DMS 273 treated with DMSO at 0.1 percent for 48 hours (cell line): Measurements from ENCODE around the gene UPK3B.
"Not testable (repeated sequence)": the region's sequence is repeated elsewhere in the genome, so short reads cannot be mapped to it uniquely, and the experiment has no call there.

ENCODE experiments used
- DNase-seq: peaks from one replicate; lab custom pipeline; 2025; lab: John Stamatoyannopoulos, UW

The UPK3B gene

DNA sequence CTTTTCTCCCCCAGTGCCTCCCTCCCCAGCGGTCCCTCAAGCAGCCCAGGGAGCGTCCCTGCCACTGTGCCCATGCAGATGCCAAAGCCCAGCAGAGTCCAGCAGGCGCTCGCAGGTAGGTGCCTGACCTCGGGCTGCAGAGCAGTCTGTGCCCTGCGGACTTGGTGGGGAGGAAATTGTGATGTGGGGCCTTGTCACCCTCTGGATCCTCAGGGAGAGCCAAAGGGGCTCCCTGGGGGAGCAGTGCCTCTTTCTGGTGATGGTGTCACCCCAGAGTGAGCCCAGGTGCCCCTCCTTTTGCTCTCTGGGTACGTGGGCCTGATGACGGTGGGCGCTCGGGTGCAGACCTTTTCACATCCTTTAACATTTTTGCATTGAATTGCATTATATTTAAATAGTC lies 18.2 kb upstream of the UPK3B start:
- DNase-seq = not testable (repeated sequence)

DNA sequence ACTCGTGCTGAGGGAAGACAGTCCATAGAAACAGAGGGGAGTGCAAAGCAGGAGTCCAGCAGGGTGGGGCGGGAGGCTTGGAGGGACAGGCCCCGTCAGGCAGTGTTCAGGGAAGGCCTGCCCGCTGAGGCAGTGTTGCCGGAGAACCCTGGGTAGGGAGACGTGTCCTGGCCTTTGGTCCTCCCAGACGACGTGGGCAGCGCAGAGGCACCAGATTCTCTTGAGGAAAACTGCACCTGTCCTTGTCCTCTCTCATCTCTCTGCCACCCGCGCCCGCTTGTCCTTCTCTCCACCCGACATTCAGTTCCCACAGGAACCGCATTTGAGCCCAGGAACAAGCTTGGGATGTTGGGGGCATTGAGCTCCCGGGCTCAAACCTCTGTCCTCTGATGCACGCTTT lies 14.6 kb upstream of the UPK3B start:
- not testable (repeated sequence) for DNase-seq

DNA sequence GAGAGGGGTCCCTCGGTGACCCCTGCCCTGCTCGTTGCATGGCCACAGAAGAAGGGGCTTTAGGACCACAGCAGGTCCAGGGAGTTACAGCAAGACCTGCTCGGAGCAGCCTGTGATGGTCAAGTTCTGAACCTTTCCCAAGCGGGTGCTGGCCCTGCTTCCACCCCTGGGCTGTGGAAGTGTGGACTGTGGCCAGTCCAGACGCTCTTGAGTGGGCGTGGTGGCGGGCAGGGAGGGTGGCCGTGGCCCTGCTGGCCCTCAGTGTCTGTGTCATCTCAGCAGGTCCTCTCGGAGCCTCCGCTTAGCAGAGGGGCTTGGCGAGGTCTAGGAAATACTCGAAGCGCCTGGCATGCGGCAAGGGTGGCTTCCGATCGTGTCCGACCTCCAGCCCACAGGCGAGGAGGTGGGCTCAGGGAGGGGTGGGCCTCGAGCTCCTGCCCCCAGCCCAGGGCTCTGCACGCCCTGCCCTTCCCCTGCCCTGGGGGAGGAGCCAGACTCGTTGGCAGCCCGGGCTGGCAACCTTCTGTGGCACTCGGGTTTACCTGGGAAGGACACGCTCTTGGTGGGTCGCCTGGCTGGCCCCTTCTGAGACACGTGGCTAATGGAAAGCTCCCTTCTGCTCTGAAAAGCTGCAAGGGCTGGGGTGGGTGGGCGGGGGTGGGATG lies 12.3 kb upstream of the UPK3B start:
- not testable (repeated sequence) for DNase-seq

DNA sequence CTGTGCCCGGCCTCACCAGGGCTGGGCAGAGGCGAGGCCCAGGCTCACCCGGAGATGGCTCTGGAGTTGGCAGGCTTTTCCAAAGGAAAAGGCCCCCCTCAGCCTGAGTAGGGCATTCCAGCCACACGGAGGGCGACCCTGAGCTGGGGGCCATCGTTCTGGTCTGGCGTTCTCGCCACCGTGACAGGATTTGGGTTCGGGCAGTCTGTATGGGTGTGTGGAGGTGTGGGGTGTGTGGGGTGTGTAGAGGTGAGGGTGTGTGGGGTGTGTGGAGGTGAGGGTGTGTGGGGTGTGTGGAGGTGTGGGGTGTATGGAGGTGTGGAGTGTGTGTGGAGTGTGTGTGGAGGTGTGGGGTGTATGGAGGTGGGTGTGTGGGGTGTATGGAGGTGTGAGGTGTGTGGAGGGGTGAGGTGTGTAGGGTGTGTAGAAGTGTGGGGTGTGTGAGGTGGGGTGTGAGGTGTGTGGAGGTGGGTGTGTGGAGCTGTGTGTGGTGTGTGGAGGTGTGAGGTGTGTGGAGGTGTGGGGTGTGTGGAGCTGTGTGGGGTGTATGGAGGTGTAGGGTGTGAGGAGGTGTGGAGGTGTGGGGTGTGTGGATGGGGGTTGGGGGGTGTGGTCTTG lies 11.7 kb upstream of the UPK3B start:
- not testable (repeated sequence) for DNase-seq

DNA sequence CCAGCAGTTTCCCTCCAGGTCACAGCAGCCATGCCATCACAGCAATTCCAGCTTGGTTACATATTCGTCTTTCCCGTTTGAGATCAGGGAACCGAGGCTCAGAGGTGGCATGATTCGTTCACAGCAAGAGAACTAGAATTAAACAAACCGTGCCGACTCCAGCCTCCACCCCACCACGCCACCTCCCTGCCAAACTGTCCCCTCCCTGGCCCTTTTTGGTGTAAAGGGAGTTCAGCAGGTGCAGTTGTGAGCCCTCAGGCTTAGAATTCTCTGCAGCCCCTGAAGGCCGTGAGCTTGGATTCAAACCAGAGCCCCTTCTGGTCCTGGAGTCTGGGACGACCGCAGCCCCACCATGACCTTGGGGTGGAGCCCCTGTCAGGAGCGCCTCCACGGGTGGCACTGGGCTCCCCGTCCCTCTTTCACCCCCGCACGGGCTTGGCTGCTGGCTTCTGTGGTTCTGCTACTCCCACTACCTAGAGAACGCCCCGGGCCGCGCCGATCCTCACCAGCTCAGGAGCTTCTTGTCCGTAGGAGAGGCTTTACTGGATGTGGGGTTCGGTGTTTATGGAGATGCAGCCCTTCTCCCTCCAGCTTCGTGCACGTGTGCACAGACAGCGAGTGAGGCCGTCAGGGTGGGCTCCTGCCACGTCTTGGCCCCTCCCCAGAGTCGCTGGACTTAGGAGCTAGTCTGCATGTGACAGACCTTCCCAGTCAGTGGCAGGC lies 11.0 kb upstream of the UPK3B start:
- not testable (repeated sequence) for DNase-seq

DNA sequence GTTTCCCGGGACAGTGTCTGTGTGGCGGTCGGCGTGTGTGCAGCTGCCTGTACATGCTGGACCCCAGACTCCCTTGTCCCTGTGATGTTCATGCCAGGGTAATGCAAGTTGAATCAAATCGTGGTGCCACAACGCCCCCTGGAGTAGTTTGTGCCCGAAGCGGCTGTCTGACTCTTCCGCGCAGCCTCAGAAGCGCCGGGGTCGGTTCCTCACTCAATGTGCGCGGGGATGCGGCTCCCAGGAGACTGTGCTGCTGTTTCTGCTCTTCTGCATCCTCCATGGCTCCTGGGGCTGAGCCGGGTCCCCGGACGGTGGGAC lies 10.5 kb upstream of the UPK3B start:
- DNase-seq = not testable (repeated sequence)

DNA sequence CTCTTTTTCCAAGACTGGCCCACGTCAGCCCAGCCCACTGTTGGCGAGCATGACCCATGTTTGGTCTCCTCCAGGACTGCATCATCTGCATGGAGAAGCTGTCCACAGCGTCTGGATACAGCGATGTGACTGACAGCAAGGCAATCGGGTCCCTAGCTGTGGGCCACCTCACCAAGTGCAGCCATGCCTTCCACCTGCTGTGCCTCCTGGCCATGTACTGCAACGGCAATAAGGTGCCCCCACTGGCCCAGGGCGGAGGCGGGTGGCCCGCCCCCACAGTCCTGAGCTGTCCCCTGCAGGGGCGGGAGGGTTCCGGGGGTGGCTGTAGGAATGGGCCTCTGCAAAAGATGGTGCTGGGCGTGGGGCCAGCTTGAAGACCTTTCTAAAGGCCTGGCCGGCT lies 8.1 kb upstream of the UPK3B start:
- not testable (repeated sequence) for DNase-seq

DNA sequence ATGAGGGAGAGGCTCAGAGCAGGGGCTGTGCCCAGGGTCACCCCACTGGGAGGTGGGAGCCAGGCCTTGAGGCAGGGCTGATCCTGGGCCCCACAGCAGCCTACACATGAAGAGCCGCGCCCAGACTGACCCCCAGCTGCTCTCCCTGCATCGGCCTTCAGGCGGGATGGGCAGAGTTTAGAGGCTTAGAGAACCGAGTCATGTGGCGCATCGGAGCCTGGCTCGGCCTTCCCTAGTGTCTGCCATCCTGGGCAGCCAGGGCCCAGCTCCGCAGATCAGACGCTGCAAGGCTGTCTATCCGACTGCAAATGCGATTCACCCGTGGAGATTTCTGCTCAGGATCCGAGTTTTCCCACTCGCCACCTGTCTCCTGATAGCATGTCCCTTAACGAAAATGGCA lies 7.5 kb upstream of the UPK3B start:
- DNase-seq = not testable (repeated sequence)

DNA sequence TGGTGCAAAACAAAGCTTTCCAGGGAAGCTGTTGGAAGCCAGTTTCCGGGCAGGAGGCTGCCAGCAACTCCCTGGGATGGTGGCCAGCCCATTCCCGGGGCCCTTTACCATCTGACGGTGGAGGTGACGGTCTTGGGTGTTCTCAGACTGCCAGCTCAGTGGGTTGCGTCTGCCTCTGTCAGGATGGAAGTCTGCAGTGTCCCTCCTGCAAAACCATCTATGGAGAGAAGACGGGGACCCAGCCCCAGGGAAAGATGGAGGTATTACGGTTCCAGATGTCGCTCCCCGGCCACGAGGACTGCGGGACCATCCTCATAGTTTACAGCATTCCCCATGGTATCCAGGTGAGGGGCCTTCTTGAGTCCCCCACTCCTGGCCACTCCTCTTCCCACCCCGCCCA lies 7.1 kb upstream of the UPK3B start:
- not testable (repeated sequence) for DNase-seq

DNA sequence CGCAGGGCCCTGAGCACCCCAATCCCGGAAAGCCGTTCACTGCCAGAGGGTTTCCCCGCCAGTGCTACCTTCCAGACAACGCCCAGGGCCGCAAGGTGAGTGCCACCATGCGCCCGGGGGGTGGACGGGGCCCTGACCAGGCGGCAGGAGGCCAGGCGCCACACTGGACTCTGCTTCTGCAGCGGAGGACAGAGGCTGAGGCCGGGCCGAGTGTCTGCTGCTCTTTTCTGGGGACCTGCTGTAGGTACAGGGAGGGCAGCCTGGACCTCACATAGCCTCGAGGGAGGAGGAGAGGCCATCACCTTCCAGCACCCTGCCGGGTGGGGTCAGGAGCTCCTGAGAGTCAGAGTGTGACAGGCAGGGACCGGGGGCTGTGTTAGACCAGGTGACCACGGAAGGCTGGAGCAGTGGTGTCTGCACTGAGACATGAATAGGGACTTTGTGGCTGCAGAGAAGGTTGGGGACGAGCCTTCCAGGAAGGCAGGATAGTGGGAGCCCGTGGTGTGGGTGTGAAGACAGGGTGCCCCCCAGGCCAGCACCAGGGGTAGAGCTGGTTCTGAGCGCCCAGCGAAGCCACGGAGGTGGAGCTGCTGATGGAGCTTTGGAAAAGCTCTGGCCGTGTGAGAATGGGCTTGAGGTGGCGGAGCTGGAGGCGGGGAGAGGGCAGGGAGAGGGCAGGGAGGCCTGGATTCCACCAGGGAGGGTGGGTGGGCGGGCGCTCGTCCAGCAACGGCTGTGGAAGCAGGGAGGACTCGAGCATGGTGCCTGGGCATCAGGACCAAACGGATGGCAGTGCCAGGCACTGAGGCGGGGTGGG lies 5.8 kb upstream of the UPK3B start:
- not testable (repeated sequence) for DNase-seq

DNA sequence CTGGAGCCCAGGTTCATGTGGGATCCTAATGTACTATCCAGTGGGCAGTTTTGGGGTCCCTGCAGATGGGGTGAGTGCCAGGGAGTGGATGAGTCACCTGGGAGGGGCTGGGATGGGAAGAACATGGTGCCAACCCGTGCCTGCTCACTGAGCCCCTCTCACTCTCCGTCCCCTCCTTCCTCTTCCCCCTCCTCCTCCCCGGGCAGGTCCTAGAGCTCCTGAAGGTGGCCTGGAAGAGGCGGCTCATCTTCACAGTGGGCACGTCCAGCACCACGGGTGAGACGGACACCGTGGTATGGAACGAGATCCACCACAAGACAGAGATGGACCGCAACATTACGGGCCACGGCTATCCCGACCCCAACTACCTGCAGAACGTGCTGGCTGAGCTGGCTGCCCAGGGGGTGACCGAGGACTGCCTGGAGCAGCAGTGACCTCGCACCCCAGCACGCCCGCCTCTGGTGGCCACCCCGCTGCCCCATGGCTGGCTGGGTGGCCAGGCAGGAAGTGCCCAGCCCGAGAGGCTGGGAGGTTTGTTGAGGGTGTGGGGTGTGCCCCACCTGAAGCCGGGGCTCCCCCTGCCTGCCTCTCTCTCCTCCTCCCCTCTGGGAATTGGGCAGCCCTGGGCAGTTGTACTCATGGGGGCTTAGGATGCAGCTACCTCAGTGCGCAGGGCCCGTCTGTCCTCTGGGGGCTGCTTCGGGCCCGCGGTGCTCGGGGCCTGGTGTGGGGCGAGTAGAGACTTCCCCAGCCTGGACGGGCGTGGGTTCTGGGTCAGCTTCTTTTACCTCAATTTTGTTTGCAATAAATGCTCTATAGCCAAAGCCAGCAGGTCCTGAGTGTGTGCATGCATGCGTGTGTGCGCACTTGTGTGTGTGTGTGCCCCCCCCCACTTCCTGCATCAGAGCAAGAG lies 4.9 kb upstream of the UPK3B start:
- no peak for DNase-seq

DNA sequence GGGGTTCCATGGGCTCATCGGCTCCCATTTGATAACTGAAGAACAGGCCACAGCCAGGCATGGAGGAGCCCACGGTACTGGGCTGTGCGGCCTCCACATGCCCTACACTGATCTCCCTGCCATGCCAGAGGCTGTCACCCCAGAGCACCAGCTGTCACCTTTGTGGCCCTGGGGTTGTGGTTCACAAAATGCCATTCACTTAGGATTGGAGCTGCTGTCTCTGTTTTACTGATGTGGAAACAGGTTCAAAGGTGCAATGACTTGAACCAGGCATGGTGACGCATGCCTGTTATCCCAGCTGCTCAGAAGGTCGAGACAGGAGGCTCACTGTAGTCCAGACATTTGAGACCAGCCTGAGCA lies 4.3 kb upstream of the UPK3B start:
- no peak for DNase-seq

DNA sequence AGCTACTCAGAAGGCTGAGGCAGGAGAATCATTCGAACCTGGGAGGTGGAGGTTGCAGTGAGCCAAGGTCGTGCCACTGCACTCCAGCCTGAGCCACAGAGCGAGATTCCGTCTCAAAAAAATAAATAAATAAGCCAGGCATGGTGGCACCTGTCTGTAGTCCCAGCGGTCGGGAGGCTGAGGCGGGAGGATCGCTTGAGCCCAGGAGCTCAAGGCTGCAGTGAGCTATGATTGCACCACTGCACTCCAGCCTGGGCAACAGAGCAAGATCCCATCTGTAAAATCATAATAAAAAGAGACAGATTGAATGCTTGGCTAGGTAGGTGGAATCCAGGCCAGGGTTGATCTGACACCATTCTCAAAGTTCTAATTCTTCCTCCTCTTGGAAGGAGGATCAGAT lies 3.7 kb upstream of the UPK3B start:
- DNase-seq = not testable (repeated sequence)

DNA sequence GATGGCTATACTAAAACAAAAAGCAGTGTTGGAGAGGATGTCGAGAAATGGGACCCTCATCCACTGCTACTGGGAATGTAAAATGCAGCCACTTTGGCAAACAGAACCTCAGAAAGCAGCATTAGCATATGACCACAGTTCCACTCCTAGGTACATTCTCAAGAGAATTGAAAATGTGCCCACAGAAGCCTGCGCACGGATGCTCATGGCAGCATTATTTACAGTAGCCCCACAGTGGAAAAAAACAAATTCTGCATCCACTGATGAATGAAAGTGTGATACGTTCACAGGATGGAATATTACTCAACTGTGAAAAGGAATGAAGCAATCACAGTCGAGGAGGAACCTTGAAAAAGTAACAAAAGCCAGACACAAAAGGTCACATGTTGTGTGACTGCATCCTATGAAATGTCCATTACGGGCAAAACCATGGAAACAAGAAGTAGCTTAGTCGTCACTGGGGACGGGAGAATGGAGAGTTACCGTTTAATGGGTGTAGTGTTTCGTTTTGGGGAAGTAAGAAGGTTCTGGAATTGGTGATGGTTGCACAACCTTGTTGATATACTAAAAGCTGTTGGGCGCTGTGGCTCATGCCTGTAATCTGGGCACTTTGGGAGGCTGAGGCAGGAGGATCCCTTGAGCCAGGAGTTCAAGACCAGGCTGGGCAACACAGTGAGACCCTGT lies 2.5 kb upstream of the UPK3B start:
- no peak for DNase-seq

DNA sequence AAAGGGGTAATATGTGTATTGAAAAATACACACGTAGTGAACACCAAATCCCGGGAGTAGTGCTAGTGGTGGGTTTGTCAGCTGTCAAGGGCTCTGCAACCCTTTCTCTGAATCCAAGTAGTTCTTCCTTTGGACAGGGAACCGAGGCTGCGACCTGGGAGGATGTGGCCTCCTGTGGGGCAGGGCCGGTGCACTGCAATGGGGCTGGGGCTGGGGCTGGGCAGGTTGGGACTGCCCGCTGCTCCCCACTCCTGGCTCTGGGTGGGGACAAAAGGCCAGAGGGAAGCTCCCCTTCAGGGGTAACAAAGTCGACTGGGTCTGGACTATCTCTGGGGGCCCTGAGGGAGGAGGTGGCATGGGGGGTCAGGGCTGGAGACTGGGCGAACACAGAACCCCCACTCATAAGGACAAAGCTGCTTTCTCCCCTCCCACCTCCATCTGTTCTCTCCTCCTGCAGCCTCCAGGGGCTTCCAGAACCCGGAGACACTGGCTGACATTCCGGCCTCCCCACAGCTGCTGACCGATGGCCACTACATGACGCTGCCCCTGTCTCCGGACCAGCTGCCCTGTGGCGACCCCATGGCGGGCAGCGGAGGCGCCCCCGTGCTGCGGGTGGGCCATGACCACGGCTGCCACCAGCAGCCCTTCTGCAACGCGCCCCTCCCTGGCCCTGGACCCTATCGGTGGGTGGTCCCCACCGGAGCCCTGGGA lies 1.0 kb downstream of the UPK3B start:
- not testable (repeated sequence) for DNase-seq

DNA sequence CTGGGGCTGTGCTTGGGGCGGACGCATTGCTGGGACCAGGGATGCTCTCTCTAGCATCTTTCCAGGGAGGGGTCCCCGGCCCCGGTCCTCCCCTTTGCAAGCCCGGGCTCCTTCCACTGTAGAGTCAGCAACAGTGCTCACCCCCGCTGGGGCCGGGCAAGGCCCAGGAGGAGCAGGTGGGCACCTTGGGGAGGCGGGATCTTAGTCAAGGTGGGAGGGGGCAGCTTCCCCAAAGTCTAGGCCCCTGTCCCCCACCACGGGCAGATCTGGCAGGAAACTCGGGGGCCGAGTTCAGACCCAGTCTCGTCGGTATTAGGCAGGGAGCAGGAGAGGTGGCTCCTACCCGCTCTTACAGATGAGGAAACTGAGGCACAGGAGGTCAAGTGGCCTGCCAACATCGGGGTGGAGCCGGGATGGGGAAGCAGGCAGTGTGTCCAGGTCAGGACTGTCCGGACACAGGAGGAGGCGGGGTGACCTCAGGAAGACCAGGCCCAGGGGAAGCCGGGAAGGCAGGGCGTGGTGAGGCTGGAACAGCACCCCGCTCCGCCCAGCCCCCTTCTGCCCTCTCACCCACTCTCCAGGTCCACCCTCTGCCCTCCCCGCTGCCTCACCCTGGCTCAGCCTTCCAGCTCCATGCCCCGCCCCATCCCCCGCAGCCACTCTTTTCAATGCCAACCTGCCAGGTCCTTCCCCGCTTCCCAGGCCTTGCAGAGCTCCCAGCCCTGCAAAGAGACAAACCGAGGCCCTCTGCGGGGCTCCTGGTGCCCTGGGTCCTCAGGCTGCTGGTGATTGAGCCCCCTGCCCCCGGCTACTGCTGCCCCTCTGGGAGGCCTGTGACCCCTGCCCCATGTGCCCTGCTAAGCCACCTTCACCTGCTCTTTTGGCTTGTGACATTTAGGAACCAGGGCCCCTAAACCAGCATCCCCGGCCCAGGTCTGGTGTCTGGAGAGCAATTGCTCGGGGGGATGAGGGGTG lies 1.8 kb downstream of the UPK3B start:
- DNase-seq = not testable (repeated sequence)

DNA sequence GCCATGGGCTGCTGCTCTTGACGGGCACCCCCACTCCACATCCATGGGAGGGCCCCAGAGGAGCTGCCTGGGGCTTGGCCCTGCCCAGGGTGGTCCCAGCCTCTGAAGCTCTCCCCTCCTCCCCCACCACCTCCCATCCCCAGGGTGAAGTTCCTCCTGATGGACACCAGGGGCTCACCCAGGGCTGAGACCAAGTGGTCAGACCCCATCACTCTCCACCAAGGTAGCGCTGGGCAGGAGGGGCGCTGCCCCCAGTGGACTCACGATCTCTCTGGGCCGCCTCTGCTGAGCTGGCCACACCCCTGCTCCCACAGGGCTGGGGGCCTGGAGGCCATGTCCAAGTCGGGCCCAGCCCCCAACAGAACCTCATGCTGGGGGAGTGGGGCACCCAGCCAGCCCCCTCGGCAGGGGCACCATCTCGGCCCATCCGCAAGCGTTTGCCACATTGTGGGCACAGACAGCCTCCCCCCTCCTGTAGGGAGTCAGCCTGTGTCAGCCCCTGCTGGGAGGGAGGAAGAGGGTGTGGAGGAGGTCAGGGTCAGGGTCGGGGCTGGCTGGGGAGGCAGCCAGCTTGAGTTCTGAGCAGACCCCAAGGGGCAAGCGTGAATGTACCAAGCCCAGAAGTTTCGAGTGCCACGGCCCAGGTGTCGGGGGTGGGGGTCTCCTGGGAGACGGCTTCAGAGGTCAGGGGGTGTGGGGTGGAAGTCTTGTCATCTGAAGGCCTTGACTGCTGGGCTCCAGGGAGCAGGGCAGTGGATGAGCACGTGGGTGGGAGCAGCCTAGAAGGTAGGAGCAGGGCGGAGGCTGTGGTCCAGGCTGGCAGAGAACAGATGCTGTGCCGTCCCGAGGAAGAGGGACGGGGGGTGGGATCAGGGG lies 2.8 kb downstream of the UPK3B start:
- DNase-seq = no peak
